HT-29 (cell line): ENCODE results near the gene MSN. TPM values are rescaled to one million over a fixed set of nuclear protein-coding genes. Genes with fewer than 3 reads are reported as not detected.

Experiments
- DNase-seq: peaks from one replicate; pipeline ENCODE4 v3.0.0-alpha.2; 2015; ENCODE audit warnings: low spot score
- total RNA-seq: library from RNA; depleted of rRNA; stranded (reverse); fragments of >200 nt; shearing (Covaris generic); gene quantifications from 2 replicates; pipeline ENCODE4 v1.2.3, GENCODE V29; 2014

The MSN gene
- total RNA-seq, 1 experiment from 2014 or later: 120 TPM

DNA sequence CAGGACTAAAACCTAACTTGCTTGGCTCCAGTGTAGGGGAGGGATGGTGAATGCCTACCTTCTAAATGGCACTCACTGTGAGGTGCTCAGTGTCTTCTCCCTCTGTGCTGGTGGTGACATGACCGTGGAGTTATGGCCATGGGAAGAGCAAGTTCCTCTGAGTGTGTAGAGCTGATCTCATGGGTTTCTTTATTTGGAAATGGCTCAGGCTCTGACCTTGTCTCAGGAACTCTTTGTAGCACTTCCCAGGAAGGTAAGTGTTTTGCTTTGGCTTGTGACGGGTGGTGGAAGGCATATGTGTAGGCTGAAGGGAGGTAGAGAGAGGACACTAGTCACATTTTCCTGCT is 6.4 kb downstream of the MSN start:
- no peak for DNase-seq

DNA sequence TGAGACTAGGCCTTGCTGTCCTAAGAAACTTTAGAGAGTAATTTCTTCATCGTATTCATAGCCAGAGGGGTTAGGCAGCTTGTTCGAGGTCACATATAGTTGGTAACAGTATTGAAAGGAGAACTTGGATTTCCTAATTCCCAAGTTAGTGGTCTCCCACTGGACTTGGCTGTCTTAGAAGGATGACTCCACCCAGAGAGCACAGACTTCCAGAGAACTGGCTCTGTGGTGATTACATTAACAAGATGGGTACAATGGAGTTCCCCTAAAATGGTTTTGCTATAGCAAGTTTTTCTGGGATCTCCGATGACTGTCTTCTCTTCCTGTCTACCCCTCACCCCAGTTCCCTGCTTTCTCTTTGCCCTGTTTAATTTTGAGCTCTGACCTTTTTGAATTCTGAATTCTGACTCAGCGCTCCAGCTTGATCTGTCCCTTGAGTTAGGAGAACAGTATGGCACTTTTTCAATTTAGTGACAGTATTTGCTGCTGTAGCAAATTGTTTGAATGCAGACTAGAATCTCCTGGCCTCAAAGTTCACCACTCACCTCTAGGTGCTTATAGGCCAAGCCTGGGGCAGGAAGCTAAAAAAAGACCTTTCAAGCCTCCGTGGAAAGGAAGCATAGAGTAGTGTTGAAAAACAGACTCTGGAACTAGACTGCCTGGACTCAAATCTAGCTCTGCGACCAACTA is 6.9 kb downstream of the MSN start:
- DNase-seq: no peak

DNA sequence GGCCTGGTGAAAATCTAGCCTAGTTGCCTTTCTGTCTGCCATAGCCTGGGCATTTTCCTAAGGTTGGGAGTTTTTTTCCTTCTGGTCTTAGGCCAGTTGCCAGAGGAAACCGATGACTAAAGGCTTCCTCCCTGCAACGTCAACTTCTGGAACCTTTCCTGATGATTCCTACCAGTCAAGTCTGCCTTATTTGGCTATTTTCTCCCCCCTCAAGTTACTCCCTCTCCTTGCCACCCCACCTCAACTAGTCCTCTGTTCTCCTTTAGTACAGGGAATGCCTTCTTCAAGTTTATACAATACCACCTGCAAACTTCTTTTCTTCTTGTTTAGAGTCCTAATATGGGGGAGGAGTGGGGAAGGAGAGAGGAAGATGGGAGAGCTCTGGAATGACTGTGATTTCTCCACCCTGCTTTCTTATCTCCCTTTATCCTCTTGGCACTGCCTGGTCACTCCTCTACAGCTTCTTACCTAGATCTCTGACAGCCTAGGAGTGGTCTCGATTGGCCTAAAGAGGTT is 10.6 kb downstream of the MSN start:
- peak; percentile 54 for DNase-seq

DNA sequence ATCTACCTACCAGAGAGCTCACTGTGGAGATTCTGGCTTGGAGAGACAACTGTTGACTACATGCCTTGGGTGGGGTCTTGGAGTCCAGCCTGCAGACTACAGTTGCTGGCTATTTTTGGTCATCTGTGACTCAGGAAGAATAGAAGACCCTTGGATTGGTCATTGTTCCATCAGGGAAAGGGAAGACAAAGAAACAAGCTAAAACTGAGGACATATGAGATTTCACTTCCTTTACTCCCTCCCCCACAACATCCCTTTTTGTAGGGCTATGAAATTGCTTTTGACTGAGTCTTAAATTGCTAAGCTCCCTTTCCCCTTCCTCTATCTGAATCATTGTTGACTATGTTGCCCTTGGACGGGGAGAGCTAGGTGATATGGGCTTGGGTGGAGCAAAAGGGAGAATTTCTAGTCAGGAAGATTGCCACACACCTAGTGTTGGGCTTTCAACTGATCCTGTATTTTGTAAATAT is 11.7 kb downstream of the MSN start:
- peak; percentile 60 for DNase-seq

DNA sequence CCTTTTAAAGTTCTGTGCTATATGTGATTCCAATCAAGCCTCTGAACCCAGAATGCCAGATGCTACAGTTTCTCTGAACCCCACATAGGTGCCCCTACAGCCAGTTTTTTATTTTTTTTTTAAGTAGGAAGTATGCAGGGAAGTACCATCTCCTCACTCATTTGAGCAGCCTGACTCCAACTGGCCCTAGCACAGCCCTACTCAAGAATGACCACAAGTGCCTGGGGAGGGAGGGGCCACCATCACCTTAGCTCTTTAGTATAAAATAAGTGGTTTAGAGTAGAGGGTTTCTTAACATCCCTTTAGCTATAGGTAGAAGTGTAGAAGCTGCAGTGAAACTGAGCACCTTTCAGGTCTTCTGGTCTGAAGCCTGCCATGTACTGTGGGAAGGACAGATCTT is 14.4 kb downstream of the MSN start:
- no peak for DNase-seq

DNA sequence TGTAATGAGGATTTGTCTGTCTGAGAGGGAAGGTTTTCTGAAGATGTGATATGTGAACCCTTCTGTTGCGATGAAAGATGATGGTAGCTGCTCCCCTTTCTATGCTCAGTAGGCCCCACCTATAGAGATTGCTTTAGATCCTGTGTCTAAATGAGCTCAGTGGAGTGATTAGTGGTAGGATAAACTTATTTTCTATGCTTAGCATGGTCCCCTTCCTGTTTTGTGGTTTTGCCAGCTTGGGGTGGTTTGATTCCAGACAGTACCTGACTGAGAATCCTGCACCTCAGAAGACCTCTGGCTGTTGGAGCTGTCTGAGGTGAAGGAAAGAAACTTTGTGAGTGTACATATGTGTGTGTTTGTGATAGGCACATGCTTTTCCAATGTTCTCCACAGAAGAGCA is 17.7 kb downstream of the MSN start:
- DNase-seq: no peak

DNA sequence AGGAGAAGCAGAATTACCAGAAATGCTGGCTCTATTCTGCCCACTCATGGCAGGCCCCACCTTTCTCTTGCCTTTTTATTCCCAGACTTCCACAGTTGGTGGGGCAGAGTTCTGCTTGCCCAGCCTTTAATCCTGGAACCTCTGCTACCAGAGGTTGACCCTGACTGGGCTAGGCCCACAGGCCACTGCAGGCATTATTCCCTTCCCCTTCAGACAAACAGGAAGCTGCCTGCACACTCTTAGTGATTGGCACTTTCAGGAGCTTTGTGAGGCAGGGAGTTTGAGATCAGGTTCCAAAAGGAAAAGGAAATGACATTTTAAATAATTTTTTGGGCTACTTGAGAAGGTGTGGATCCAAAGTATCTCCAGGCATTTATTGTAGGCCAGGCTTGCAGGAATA is 18.8 kb downstream of the MSN start:
- DNase-seq: no peak

DNA sequence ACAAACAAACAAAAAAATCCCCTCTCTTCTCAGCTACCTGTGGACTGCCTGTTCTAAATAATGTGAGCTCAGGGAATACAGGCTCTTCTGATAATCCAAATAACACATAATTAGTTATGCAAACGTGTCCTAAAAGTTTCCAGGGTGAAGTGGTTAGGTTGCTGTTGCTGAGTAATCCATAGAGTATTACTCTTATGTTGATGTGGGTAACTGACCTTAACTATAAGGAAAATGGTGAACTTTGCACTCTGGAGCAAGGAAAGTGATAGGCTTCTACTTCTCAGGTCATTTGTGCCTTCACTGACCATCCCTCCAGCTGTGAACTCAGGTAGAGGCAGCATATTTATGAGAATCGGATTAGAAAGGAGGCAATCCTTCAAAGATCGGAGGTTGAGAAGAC is 19.9 kb downstream of the MSN start:
- no peak for DNase-seq

DNA sequence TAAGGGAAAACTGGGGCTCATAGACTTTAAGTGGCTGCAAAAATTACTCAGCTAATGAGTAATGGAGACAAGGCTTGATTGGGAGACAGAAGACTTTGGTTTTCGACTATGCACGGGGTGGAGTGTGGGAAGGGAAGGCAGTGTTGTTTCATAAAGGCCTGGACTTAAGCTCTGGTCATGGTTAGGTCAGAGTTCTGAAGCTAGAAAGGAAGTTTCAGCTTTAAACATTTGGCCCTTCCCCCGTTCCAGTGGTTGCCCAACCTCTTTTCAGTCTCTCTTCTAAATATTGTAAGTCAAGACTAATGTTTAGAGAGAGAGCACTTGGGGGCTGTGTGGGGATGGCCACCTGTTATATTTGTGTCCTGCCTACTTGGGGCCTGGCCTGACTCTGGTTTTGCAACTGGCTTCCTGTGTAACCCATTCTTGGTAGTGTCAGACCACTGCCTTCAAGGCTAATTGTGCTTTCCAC is 21.0 kb downstream of the MSN start:
- DNase-seq: no peak

DNA sequence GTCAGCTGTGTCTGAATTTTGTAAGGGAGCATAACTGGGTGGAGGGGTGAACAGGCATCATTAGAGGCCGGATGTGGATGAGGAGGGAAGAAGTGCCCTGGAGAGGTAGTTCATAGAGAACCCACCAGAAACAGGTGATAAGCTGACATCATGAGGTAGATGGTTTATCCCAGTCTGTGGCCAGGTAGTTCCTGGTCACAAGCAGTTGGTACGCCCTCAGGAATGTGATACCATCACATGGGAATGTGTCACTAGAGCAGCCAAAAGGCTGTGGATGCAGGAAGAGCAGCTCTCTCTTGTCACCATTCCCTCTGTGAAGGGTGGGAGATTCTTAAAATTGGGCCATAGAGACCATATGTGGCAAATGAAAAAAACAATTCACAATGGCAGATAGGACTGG is 21.9 kb downstream of the MSN start:
- no peak for DNase-seq

DNA sequence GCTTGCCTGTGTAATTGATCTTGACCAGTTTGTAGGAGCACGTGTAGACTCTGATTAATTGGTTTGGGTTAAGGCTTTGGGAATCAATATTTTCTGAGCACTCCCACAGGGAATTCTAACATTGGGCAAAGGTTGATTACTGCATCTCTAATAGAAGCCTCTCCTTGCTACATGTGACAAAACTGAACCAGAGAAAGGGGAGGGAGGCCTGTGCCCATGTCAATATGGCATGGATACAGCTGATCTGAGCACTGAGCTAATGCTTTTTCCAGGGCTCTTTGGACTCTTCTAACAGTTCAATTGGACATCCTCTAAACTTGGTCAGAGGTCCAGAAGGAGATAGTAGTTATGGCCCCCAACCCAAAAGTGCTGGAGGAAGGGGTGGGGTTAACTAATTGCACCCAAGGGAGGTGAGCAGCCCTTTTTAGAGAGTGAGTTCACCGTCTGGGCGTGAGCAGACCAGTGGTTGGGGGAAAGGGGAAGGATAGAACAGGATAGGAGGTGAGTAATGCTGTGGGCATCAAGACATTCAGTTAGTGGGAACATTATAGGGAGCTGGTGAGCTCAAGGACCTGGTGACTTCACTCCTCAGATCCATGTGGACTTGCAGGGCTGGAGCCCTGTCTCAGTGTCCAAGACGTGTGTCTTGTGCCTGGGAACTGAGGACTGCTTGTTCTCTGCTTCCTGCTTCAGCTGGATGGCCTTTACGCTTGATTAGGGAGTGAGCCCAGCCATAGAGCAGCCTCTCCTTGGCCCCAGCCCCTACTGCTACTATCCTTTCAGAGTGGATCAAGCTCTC is 22.8 kb downstream of the MSN start:
- DNase-seq: no peak

DNA sequence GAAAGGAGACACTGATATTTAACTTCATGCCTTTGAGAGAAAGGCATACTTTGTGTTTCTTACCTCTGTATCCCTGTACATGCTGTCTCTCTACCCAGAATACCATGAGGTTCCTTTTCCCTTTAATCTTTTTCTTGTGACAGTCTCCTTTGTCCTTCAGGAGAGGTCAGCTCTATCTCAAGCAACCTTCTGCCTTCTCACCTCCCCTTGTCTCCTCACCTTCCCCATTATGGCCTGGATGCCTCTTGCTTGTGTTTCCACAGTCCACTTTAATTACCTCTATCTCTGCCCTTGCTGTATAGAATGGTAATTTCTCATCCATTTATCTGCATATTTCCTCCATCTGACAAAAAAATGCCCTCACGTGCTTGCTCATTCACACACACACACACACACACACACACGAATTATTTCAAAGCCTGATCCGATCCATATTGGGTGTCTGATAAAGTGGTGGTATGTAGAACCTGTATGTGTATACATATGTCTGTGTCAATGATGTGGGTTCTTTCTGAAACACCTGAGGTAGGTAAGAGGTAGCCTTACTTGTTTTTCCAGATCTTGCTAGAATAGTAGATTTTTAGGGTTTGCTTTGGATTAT is 28.5 kb downstream of the MSN start:
- DNase-seq: no peak

DNA sequence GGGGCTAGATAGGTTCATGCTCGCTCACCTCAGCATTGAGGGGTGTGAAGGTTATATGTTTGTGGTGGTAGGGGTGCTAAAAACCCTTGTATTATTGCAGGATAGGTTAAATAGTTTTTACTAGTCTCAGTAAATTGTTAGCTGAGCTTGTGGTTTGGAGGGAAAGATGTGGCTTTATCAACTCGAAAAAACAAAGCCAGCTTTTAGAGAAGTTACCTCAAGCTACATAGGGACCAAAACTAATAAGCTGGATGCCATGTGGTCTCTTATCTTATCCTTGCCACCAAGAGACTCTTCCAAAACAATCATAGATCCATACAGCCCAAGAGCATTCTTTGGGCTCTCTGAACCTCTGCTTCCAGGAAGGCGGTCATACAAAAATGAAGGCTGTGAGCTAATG is 29.2 kb downstream of the MSN start:
- no peak for DNase-seq

DNA sequence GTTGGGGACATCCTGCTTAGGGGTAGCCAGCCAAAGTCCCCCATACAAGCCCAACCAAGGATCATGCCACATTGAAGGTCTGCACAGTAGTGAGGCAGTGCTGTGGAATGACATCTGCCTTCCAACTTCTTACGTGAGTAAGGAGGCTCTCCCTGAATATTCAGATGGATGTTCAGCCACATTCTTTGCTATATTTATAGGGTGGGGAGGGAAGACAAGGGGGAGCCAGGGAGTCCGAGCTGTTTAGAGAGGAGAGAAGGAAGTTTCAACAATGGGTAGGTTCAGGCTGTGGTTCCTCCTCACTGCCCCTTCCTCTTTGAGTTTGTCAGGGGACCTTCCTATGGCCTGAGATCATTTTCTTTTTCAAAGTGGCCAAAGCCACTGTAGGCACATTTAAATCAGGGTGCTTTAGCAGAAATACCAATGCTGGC is 29.8 kb downstream of the MSN start:
- DNase-seq: no peak

DNA sequence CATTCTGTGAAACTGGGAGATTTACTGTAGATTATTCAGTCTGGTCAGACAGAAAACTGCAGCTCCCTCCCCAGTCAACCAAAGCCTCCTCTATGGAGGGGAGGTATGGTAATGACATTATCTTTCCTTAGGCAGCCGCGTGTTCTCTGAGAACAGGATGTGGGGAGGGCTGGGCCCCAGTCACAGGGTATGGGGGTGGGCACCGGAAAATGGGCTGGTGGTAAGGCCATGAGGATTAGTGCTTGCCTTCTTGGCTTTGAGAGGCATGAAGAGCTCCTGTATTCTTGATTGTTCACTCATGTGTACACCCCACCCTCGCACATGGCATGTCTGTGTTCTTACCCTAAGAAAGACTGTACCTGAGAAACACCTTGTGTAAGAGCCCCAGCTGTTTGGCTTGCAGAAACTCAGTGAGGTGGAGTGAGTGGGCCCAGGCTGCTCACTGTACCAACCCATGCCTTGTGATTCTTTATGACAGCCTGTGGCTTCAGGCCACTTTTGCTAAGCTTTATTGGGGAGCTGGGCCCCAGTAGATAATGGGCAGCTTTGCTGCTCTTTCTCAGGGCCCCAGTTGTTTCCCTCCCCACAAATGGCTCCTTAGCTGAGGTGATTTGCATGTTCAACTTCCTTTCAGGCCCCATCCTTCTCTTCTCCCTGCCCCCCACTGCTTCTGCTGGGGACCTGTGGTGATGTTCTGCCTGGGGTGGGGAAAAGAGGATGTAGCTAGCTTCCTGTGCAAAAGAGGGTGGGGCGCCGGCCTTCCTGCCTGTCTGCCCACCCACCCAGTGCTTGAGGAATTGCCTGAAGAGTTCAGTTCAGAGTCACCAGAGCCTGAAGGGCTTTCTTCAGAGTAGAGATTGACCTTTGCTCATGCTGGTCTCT is 30.7 kb downstream of the MSN start:
- peak; percentile 71 for DNase-seq

DNA sequence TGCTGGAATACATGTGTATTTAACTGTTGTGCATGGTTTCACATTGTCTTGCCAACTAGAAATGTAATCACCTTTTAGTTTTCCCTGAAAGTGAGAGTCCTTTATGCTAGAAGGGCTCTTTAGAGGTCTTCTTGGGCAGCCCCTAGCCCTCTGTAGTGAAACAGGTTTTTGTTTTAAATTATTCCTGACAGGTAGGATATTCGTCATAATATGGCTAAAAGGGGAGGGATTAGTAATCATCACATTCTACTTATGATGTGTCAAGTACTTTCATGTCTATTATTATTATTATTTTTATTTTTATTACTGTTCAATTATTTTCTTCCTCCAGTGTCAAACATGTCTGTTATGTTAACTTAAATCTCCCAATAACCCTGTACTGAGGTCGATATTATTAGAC is 35.5 kb downstream of the MSN start:
- DNase-seq: no peak

DNA sequence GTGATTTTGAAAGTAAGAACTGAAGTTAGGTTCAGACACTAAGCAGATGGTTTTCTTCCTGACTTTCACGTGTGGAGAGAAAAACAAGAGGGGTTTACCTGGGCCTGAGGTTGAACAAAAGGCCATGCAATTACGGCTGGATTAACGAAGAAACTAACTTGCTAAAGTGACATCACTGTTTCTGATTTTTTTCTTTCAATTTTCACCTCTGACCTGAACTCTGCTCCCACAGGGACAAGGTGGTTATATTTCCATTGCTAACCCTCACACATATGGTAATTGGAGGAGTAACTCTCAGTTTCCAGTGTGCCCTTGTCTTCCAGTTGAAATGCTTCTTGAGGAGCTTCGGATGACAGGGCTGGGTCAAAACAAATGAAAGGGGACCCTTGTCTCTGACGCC is 38.0 kb downstream of the MSN start:
- no peak for DNase-seq

DNA sequence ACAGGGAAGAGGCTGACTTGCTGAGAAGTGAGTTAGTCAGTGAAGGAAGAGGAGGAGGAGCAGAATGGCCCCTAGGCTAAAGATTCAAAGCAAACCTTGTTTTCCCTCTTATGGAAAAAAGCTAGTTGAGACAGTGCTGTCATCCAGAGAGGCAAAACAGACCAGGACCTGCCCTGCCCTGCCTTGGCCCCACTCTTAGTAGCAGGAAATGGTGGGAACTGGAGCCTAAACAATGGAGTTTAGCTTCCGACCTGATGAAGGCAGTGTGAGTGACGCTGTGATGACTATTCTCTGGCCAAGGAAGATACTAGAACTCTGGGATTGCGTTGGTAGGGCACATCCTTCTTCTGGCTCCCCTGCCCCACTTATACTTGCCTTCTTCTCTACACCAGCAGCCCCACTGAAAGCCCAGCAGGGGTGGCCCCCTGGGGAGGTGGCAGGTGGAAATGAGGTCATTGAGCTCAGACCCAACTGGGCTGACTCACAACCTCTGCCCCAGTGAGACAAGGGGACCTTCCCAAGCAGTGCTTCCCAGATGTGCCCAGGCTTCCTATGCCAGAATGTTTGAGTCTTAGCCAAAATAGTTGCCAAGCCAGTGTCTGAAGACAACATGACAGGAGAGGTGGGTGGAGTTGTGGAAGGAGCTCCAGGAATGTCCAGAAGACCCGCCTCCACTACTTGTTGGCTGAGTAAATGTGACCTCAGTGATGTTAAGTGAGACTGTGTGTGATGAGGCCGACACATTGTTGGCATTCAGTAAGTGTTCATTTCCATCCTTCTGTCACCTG is 38.8 kb downstream of the MSN start:
- DNase-seq: peak; percentile 43

DNA sequence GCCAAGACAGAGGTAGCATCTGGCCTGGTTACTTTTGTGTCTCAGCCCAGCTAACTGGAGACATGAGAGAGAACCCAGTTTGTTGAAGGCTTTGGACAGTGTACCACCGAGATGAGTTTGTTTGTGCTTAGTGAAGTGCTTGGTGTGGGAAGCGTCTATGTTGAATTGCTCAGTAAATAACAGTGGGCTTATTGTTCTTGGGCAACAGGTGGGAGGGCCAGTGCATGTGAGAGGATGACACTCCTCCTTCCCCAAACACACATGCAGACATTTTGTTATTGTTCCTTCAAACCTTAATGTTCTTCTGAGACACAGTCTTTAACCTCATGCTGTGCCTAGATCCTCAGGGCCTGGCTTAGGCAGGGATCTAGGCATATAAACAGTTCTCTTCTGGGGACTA is 39.7 kb downstream of the MSN start:
- no peak for DNase-seq

DNA sequence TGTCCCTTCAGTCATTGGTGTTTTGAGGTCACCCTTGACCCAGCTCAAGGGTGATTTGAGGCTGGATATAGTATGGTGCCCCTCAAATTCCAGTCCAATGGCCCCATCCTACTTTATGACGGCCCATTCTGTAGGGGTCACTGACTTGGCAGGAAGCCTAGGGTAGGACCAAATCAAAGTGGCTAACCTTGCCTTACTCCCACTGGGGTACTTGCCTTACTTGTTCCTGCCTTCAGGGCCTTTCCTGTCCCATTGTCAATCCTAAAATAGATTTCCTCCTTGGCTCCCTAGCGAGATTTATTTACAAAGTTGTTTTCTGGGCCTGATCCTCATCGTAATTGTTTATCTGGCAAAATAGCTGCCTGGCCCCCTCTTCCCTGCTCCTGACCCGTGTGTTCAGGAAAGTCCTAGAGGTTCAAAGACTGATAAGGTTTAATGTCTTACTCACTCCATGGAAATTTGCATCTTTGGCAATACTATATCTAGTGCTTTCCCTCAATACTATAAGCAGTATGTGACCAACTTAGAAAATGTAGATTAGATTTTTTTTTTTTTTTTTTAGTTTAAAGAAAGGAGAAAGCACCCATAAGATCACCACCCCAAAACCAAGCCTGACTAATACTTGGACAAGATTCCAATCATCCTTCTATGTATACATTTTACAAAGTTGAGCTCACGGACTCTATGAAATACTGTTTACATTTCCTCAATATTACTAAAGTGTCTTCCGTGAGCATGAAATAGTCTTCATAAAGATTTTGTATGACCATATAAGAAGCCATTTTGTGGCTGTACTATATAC is 44.8 kb downstream of the MSN start:
- DNase-seq: no peak
